Left renal cortex interstitium (tissue), 4 donors: ENCODE measurements around the gene CDYL2. TPM values are rescaled to one million over a fixed set of nuclear protein-coding genes. Genes with fewer than 3 reads are reported as not detected.
A peak's percentile ranks its signal among the peaks of the same experiment; 100 is the strongest.

Source experiments
- DNase-seq, 4 donors: peaks; one replicate each; pipeline ENCODE4 v3.0.0-alpha.2; 2013; ENCODE audit warnings: low read depth in 4 of 4, low spot score in 2 of 4, missing footprints in 1 of 4
- polyA plus RNA-seq, 4 donors: library from polyadenylated mRNA; unstranded; fragments of 120-200 nt; gene quantifications; one replicate each; pipeline ENCODE4 v1.2.1, GENCODE V29; 2013; ENCODE audit not compliant: insufficient read length in 4 of 4

CDYL2 gene
- polyA plus RNA-seq, 4 donors = 6.0 to 7.6 (median 7.2) TPM

DNA sequence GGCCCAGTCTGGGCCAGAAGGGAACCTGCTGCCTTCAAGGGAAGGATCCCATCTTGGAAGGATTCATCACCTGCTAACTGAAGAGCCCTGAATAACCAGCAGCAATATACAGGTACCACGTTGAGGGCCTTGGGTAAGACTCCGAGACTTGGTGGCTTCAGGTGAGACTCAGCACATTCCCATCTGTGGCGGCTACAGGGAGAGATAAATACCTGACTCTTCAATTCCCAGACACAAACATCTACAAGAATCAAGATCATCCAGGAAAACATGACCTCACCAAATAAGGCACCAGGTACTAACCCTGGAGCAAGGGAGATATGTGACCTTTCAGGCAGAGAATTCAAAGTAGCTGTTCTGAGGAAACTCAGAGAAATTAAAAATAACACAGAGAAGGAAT lies 164.1 kb downstream of the CDYL2 start:
- no peak for DNase-seq

DNA sequence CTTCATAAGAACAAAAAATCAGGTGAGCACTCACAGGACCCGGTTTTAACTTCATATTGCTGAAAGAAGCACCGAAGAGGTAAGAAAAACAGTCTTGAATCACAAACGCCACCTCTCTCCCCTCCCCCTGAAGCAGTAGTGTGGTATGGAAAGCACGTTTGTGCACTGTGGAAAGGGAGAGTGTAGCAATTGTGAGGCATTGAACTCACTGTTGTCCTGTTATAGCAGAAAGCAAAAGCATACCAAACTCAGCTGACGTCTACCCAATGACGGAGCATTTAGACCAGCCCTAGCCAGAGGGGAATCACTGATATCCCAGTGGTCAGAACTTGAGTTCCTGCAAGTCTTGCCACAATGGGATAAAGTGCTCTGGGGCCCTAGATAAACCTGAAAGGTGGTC lies 164.8 kb downstream of the CDYL2 start:
- no peak for DNase-seq

DNA sequence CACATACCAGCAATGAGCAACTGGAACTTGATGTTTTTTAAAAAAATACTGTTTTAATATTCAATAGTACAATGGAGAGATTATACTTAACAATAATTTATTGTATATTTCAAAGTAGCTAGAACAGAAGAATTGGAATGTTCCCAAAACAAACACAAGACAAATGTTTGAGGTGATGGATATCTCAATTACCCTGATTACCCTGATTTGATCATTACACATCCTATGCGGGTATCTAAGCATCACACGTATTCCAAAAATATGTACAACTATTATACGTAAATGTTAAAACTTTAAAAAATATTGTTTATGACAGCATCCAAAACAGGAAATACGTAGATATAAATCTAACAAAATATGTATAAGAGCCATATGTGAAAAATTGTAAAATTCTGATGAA lies 166.8 kb downstream of the CDYL2 start:
- no peak for DNase-seq

DNA sequence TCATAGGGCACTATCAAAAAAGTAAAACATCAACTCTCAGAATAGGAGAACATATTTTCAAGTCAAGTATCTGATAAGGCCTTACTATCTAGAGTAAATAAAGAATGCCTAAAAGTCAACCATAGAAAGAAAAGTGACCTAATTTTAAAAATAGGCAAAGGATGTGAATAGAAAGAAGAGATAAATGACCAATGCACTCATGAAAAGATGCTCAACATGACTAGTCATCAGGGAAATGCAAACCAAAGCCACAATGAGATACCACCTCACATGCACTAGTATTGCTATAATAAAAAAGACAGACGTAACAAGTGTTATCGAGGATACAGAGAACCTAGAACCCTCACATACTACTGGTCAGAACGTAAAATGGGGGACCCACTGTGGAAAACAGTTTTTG lies 172.8 kb downstream of the CDYL2 start:
- DNase-seq = no peak

DNA sequence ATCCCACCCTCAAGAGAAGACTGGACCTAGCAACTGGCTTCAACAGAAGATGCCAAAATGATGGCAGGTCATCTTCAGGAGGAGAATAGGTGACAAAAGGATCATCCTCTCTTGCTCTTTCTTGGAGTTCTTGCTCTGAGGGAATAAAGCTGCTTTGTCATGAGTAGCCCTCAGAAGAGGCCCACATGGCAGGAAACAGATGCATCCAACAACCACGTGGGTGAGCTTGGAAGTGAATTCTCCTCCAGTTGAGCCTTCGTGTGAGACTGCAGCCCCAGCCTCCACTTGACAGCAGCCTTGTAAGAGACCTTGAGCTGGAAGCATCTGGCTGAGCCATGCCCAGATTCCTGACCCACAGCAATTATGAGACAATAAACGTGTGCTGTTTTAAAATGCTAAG lies 176.1 kb downstream of the CDYL2 start:
- DNase-seq = no peak

DNA sequence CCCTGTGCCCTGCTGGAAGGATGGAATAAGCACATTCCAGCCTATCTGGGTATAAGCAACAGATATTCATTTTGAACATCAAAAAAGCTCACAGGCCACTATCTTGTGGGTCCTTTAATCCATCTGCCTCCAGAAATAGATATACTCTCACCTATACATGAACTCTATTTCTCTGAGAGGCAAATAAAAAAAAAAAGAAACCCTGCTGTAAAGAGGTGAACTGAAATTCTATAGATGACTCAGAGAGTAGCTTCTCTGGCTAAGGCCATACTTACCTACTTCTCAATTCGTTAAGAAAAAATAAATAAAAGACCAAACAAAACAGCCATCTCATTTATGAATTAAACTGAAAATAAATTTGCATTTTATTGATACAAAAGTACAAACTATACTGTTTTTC lies 177.3 kb downstream of the CDYL2 start:
- no peak for DNase-seq

DNA sequence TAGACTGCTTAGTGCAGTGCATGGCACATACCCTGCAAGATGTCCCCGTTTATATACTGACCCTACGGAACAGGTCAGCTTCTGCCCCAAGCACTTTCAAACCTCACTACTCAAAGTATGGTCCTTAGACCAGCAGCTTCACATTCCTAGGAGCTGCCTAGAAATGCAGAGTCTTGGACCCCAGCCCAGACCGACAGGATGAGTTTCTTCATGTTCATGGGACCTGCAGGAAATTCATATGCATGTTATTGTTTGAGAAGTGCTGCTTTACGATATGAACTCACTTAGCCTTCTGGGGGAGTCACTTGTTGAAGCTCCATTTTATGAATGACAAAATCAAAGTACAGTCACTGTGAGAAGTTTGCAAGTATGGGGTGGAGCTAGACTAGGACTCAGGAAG lies 181.0 kb downstream of the CDYL2 start:
- DNase-seq = no peak

DNA sequence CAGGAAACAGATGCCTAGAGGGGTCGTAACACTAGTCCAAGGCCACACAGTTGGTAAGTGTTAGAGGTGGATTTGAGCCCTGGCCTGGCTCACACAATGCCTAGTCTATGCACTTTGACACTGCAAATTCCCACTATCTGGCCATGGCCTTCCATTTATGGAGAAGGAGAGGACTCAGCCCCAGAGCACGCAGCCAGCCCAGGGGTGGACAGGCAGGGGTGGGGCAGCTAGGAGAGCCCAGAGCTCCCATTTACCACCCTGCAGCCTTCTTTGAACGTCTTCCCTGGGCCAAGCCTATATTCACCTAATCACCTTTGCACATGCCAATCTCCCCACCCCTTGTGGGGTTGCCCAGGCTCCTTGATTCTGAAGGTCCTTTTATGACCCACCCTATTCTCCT lies 182.4 kb downstream of the CDYL2 start:
- no peak for DNase-seq

DNA sequence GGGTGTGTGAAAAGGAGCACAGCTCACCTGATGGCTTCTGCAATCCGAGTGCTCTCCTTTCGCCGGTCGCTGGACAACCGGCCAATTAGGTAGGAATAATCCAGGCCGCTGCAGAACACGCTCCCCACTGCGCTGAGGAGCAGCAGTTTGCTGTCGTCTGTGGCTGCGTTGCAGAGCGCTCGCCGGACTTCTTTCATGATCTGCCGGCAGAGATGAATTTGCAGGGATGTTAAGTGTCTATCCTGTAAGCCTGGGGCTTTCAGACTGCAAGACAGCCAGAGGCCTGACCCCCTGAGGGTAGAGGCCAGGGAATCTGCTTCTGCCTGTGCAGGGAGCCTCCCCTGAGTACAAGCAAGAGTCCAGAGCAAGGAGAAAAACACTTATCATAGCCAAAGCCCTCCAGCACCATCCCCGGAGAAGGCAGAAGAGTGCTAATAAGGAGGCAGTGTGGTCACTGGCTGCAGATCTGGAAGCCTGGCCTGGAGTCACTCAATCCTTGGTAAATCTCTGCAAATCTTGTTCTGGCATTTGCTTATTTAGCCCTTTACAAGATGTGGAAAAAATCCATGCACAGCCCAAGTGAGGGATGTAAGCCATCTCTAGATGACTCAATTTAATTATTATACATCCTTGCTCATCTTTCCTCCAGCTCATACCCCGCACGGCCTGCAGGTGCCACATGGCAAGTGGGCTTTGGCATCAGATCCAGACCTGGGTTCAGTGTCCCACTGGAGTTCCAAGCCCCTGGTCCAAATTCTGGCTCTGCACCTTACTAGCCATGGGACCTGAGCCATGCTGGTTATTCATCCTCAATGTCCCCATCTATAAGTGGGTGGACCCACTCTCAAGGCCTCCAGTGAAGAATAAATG lies 183.4 kb downstream of the CDYL2 start:
- no peak for DNase-seq

DNA sequence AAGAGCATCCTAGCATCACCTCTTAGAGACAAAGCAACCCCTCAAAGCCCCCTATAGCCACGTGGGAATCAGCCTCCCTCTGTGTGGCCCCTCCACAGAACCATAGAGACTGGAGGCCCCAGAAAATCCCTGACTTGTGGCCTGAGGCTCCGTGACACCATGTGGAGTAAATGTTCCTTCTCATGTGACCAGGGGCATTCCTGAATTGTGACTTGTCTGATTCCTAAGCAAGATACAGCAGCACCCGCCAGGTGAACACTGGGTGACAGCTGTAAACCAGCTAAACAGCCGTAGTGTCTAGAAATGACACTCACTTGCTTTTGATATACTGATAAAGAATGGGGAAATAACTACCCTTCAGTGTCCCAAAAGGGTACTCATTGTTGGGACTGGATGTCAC lies 184.6 kb downstream of the CDYL2 start:
- DNase-seq = no peak

DNA sequence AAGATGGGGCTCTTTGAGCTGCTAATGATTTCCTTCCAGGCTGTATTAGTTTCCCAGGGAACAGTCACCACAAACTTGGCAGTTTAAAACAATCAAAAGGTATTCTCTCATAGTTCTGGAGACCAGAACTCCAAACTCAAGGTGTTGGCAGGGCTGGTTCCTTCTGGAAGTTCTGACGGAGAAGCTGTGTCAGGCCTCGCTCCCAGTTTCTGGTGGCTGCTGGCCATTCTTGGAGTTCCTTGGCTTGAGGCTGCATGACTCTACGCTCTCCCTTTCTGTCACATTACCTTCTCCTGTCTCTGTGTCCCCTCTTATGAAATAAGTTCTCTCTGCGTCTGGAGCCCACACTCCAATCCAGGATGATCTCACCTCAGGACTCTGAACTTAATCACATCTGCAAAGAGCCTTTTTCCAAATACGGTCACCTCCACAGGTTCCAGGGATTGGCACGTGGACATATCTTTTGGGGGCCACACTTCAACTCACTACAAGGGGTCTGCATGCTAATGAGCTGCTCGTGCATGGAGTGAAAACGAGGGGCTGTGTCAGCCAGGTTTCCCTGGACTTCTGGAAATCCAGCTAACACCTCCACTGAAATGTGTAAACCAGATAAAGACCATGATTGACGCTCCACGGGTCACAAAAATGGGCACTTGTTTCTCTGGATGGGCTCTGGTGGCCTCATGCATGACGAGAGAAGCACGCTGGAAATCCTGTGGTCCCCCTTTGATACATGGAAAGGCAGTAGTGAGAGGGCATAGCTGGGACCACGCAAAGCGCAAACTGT lies 185.3 kb downstream of the CDYL2 start:
- no peak for DNase-seq

DNA sequence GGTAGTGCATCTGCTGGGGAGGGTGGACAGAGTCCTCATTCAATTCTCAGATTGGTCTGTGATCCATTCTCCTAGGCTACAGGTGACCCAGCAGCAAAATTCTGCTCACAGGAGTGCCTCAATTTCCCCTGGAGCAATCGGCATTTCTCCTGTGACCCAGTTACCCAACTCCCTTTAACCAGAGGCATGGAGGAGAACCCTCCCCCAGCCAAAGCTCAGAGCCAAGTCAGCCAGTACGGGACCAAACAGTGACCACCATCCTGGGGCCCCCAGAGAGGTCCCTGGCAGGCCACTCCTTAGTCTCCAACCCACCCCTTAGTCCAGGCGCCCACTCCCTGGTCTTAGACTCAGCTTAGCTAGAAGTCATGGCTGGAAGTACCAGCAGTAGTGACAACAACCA lies 188.0 kb downstream of the CDYL2 start:
- DNase-seq = no peak

DNA sequence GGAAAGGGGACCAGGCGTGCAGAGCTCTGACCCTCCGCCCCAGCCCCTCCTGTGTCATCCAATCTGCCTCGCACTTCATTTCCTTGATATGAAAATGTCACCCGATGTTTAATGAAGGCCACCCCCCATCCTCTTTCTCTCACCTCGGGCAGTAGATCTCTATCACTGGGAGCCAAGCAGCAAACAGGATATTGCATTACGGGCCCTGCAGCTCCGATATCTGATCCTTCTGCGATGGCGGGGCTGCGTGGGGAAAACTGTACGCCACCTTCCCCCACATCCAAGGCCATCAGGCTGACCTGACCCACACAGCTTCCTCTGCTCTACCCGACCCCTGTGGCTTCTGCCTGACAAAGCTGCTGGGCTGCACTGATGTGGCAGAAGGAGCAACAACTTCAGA lies 188.7 kb downstream of the CDYL2 start:
- peak in 2 of 4 donors; percentile 7 to 26 for DNase-seq

DNA sequence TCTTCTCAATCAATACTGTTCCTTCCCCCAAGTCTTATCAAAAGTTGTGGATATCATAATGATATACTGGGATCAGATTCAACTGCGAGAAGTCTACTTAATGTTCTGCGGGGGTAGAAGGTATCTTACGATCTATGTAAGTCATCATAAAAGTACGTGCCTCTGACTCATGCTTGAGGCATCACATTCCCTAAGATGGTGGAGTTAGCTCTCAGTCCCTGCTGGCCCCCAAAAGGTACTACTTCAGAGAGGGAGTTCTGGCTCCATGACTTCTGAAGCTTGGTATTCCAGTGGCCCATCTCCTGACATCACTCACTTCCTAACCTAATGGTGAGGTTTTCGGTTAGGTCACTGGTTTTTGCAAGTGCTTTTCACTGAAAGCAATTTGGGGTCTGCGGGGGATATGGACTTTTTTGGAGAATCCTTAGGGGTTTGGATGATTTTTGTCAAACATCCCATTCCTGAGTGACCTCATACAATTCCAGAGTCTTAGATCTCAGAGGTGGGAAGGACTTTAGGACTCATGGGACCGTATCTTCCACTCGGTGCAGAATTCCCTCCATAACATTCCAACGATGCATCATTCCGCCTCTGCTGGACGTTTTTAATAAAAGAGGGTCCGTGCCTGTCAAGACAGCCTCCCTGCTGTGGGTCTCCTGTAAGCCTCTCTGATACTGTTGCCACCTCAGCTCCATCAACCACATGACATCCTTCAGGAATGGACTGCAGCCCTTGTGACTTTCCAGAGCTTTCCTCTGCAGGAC lies 189.3 kb downstream of the CDYL2 start:
- peak in 1 of 4 donors; percentile 19 for DNase-seq

DNA sequence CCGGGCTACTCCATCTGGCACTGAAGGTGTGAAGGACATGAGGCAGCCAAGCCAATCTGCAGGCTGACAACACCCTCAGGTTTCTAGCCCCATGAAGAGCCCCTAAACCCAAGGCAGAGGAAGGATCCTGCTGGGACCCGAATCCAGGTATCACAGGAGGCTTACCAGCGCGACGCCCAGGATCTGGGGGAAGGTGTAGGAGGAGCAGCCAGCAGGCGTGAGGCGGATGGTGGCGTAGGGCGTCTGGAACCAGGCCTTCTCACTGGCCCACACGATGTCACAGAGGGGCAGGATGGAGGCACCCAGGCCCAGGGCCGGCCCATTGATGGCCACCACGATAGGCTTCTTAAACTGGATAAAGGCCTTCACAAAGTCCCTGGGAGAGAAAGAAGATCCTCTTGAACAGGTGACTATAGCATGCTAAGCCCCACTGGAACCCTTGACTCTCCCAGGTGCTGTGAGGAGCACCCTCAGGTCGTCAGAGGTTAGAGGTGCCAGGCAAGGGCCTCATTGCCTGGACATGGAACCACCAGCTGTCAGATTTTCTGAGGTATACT lies 191.9 kb downstream of the CDYL2 start:
- DNase-seq = no peak

DNA sequence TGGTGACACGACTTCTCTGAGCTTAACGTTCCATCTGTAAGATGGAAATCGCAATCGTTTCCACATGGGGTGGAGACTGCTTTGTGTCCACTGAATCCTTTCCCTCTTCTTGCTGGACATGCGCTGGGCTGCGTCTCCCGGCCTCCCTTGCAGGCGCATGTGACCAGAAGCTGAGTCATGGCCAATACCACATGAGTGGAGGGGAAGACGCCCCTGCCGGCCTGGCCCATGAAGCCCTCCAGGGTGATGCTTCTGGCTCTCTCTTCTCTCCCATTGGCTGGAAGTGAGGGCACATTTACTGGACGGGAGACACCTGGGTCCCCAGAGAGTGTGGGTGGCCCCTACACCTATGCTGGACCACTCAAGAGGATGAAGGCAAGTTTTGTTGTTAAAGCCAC lies 192.5 kb downstream of the CDYL2 start:
- no peak for DNase-seq

DNA sequence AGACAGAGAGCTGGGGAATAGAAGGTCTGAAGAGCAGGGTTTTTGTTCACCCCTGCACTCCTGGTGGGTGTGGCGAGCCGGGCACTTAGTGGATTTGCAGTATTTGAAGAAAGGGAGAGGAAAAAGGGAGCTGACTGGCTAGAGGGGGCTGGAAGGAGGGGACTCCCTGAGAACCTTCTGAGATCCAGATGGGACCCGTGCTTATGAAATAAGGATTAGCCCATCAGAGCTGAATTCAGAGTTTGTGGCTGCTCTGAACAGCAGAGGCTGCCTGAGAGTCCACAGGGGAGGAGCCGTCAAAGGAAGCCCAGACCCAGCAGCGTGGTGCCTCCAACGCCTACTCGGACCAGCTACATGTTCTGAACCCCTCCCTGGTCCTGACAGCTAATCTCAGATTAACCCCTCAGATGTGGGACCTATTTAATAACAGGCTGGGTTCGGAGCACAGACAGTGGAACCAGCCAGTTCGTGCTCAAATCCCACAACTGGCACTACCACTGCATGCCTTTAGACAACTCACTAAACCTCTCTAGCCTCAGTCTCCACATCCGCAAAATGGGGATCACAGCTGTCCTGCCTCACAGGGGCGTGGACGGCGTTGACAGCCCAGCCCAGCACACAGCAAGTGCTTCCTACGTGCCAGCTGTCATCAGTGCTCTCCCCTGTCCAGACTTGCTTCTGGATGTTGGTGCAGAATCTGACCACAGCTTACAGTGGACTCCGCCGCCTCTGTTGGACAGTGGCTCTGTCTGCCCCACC lies 193.0 kb downstream of the CDYL2 start:
- DNase-seq = no peak

DNA sequence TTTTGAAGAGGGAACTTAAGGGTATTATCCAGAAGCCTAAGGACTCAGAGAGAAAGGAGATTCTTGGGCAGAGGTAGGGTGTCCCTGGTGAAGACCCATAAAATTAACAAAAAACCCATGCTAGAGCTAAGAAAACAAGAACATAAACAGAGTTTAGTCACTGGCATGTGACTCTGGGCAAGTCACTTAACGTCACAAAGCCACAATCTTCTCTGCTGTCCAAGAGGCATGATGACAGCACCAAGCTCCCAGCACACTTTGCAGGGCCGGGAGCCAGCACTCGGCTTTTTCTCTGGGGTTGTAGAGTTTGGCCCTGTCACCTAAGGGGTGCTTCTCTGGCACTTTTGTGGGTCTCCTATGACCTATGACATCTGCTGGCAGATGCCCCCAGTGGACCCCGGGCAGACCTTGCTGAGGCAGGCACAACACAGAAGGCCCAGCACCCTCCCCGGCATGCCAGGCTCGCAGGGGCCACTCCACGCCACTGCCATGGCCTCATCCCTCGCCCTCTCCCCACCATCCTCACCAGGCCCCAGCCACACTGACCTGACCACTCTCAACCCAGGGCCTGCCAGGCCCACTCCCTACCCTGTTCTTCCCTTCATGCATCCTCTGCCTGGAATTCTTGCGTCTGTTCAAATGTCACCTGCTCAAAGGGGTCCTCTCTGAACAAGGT lies 193.8 kb downstream of the CDYL2 start:
- no peak for DNase-seq

DNA sequence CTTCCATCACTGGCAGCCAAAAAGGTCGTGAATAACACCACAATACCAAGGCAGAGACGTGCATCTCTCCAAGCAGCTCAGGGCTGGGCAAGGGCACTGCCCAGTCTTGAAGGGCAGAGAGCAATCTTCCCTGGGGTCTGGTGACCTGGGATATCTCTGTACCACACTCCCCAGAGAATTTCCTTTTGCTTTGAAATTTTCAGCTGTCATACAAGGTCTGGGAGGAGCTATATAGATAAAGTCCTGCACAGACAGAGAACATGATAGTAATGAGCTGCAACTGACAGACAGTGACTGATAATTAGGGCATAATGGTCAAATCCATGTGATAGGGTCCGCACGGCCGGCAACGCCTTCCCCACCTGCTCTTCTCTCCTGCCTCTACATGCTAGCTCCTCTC lies 195.5 kb downstream of the CDYL2 start:
- DNase-seq = no peak

DNA sequence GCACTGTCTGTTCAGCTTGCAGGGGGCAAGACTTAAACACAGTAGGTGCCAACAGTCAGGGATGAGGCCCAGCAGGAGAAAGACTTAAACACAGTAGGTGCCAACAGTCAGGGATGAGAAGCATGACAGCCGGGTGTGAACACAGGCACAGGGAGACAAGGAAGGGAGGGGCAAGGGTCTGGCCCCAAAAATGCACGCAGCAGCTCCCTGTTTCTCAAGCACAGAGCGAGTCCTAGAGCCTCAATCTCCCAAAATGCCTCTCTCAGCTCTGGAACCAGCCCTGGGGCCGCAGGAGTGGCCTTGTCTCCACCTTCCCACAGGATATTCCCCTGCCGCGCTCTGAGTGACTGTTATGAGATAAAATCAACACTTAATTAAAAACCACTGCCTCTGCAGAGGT lies 197.2 kb downstream of the CDYL2 start:
- DNase-seq = no peak
